ENCODE results near the gene NTRK3.

The NTRK3 gene

GRCh38 chr15:88127432-88127790 lies 129.1 kb downstream of the NTRK3 start:
- H3K4me3 ChIP-seq (ENCODE audit: low read depth, low read length) = no peak overlapping the region
- in situ Hi-C loops (cut with HindIII; ENCODE audit: low sequenced_read_pairs) = no loop called here
- DNase-seq (ENCODE audit: low read depth, low spot score) = no peak
- no peak for TF ChIP-seq CTCF (IDR thresholded peaks at IDR 0.05; ENCODE audit: low read depth, low read length)

- in situ Hi-C loops (cut with HindIII; ENCODE audit: low sequenced_read_pairs) = no loop called here
- no peak overlapping the region for H3K4me3 ChIP-seq (ENCODE audit: low read depth, low read length)
- no peak for DNase-seq (ENCODE audit: low read depth, low spot score)
- no peak for TF ChIP-seq CTCF (IDR thresholded peaks at IDR 0.05; ENCODE audit: low read depth, low read length)
Measured at GRCh38 chr15:88126695-88127431, 129.7 kb downstream of the NTRK3 start.

GRCh38 chr15:88125576-88125975 lies 131.0 kb downstream of the NTRK3 start:
- no peak for TF ChIP-seq CTCF (IDR thresholded peaks at IDR 0.05; ENCODE audit: low read depth, low read length)
- no peak overlapping the region for H3K4me3 ChIP-seq (ENCODE audit: low read depth, low read length)
- DNase-seq (ENCODE audit: low read depth, low spot score) = no peak
- in situ Hi-C loops (cut with HindIII; ENCODE audit: low sequenced_read_pairs) = no loop called here

GRCh38 chr15:88124199-88124598 lies 132.3 kb downstream of the NTRK3 start:
- TF ChIP-seq CTCF (IDR thresholded peaks at IDR 0.05; ENCODE audit: low read depth, low read length) = no peak
- in situ Hi-C loops (cut with HindIII; ENCODE audit: low sequenced_read_pairs) = no loop called here
- H3K4me3 ChIP-seq (ENCODE audit: low read depth, low read length) = no peak overlapping the region
- no peak for DNase-seq (ENCODE audit: low read depth, low spot score)

- no peak overlapping the region for H3K4me3 ChIP-seq (ENCODE audit: low read depth, low read length)
- no peak for TF ChIP-seq CTCF (IDR thresholded peaks at IDR 0.05; ENCODE audit: low read depth, low read length)
- in situ Hi-C loops (cut with HindIII; ENCODE audit: low sequenced_read_pairs) = no loop called here
- DNase-seq (ENCODE audit: low read depth, low spot score) = no peak
Measured at GRCh38 chr15:88121968-88122530, 134.5 kb downstream of the NTRK3 start.

GRCh38 chr15:88120026-88120425 lies 136.5 kb downstream of the NTRK3 start:
- no peak overlapping the region for H3K4me3 ChIP-seq (ENCODE audit: low read depth, low read length)
- DNase-seq (ENCODE audit: low read depth, low spot score) = no peak
- in situ Hi-C loops (cut with HindIII; ENCODE audit: low sequenced_read_pairs) = no loop called here
- no peak for TF ChIP-seq CTCF (IDR thresholded peaks at IDR 0.05; ENCODE audit: low read depth, low read length)

Data from astrocyte of the spinal cord (primary cell).